B cell (primary cell): Measurements from ENCODE around the gene KRT73. TPM values are rescaled to one million over a fixed set of nuclear protein-coding genes. Genes with fewer than 3 reads are reported as not detected.

ENCODE experiments used
- ATAC-seq: fragments of 200-7000 bp; cut with Tn5 transposase; one replicate; pipeline ENCODE4 v1.10.0; 2021; ENCODE audit warnings: low read depth, mild to moderate bottlenecking, moderate number of reproducible peaks, moderate library complexity
- CTCF ChIA-PET: fragments of 350-600 bp; sonication (Branson Sonifier 250); formaldehyde crosslinking; loops from one replicate; lab custom pipeline; 2021; ENCODE audit warnings: antibody characterized with exemption, inconsistent platforms; lab: Charles Lee
- POLR2A ChIA-PET: fragments of 350-600 bp; sonication (Branson Sonifier 250); formaldehyde crosslinking; loops from one replicate; lab custom pipeline; 2021; ENCODE audit warnings: antibody characterized with exemption; lab: Charles Lee
- DNase-seq: peaks from one replicate; pipeline ENCODE4 v3.0.0; 2013
- H2AFZ ChIP-seq: 2 replicates; pipeline ENCODE4 v1.6.1; 2012; ENCODE audit warnings: mild to moderate bottlenecking, low read depth, low read length; ENCODE audit not compliant: insufficient read depth, poor library complexity, severe bottlenecking
- H3K27ac ChIP-seq, 2 donors: 1 replicate in 1 of 2; 2 replicates in 1 of 2; pipeline ENCODE4 v1.5.1; 2012 to 2013; ENCODE audit warnings: low read length in 2 of 2, mild to moderate bottlenecking in 2 of 2, moderate library complexity in 1 of 2
- H3K27me3 ChIP-seq, 4 experiments: fragments of 200-600 bp in 1 of 4; sonication (generic) in 1 of 4; replicated peaks in 1 of 4; 1 replicate in 2 of 4; 2 replicates in 2 of 4; pipeline versions ENCODE4 v1.6.1 to v1.7.0; 2013 to 2016; ENCODE audit warnings: low read length in 3 of 4, mild to moderate bottlenecking in 2 of 4, mixed read lengths in 1 of 4, moderate library complexity in 1 of 4; ENCODE audit not compliant: insufficient read depth in 4 of 4, control insufficient read depth in 3 of 4; ENCODE audit errors: control extremely low read depth in 1 of 4
- H3K36me3 ChIP-seq, 2 experiments: replicated peaks in 1 of 2; 1 replicate in 1 of 2; 2 replicates in 1 of 2; pipeline versions ENCODE4 v1.6.1 to v1.7.1; 2013; ENCODE audit warnings: low read length in 1 of 2; ENCODE audit not compliant: insufficient read depth in 2 of 2, control insufficient read depth in 1 of 2; ENCODE audit errors: control extremely low read depth in 1 of 2, extremely low read depth in 1 of 2
- H3K4me1 ChIP-seq, 2 donors: fragments of 200-600 bp in 1 of 2; sonication (generic) in 1 of 2; 1 replicate in 1 of 2; 2 replicates in 1 of 2; pipeline versions ENCODE4 v1.5.1 to v1.6.1; 2013 to 2017; ENCODE audit warnings: low read length in 2 of 2; ENCODE audit not compliant: control insufficient read depth in 2 of 2, insufficient read depth in 2 of 2
- H3K4me2 ChIP-seq: replicated peaks from 2 replicates; pipeline ENCODE3; 2012; ENCODE audit warnings: mild to moderate bottlenecking, low read depth, low read length; ENCODE audit not compliant: poor library complexity, severe bottlenecking
- H3K4me3 ChIP-seq, 5 experiments: fragments of 200-600 bp in 1 of 5; sonication (generic) in 1 of 5; 1 replicate in 3 of 5; 2 replicates in 2 of 5; pipeline versions ENCODE4 v1.5.1 to v1.7.0; 2011 to 2016; ENCODE audit warnings: low read length in 4 of 5, mild to moderate bottlenecking in 4 of 5, low read depth in 2 of 5, control low read depth in 1 of 5, moderate library complexity in 1 of 5; ENCODE audit not compliant: insufficient read depth in 1 of 5; ENCODE audit errors: control extremely low read depth in 1 of 5, extremely low read depth in 1 of 5
- H3K79me2 ChIP-seq: fragments of 200-600 bp; sonication (generic); one replicate; pipeline ENCODE4 v1.6.0; 2016; ENCODE audit warnings: low read length; ENCODE audit not compliant: control insufficient read depth, insufficient read depth
- H3K9ac ChIP-seq: fragments of 200-600 bp; sonication (generic); 2 replicates; pipeline ENCODE4 v1.6.1; 2017; ENCODE audit warnings: mild to moderate bottlenecking, low read length, moderate library complexity
- H3K9me3 ChIP-seq, 3 donors: one replicate each; pipeline versions ENCODE4 v1.6.1 to v1.7.1; 2013; ENCODE audit warnings: low read length in 2 of 3; ENCODE audit not compliant: control insufficient read depth in 2 of 3, insufficient read depth in 1 of 3; ENCODE audit errors: control extremely low read depth in 1 of 3
- H4K20me1 ChIP-seq: 2 replicates; pipeline ENCODE4 v1.6.0; 2012; ENCODE audit warnings: mild to moderate bottlenecking, low read length; ENCODE audit not compliant: insufficient read depth, control insufficient read depth, poor library complexity, severe bottlenecking
- H3K27ac Mint-ChIP-seq: one replicate; pipeline ENCODE4 v1.8.0; 2021; ENCODE audit warnings: mixed read lengths
- H3K27me3 Mint-ChIP-seq: one replicate; pipeline ENCODE4 v1.8.0; 2021; ENCODE audit warnings: mixed read lengths
- H3K4me1 Mint-ChIP-seq: one replicate; pipeline ENCODE4 v1.8.0; 2021; ENCODE audit warnings: mixed read lengths
- H3K4me3 Mint-ChIP-seq: one replicate; pipeline ENCODE4 v1.8.0; 2021; ENCODE audit warnings: mixed read lengths
- H3K9me3 Mint-ChIP-seq: one replicate; pipeline ENCODE4 v1.8.0; 2022; ENCODE audit warnings: mixed read lengths; ENCODE audit not compliant: insufficient read depth
- EZH2 ChIP-seq: IDR thresholded peaks from 2 replicates; pipeline ENCODE4 v1.6.1; 2012; ENCODE audit warnings: borderline replicate concordance, low read depth, mild to moderate bottlenecking, moderate library complexity, low read length; ENCODE audit not compliant: insufficient read depth, poor library complexity, severe bottlenecking
- WGBS: methylation state at CpG from one replicate; pipeline ENCODE4 v1.1.5; 2013; ENCODE audit warnings: missing lambda C conversion rate; ENCODE audit not compliant: insufficient coverage; 5-methylcytosine and 5-hydroxymethylcytosine counted together
- intact Hi-C: fragments of 100-400 bp; cut with micrococcal nuclease; formaldehyde crosslinking; loops from one replicate; pipeline ENCODE4 v1.10.0; 2022
- polyA plus RNA-seq: library from polyadenylated mRNA; depleted of rRNA; stranded (reverse); fragments of >200 nt; gene quantifications from 2 replicates; pipeline ENCODE4 v1.2.3, GENCODE V29; 2012
- total RNA-seq, 2 donors: library from RNA; stranded (reverse); fragments of 120-200 nt in 1 of 2; gene quantifications; 1 replicate in 1 of 2; 2 replicates in 1 of 2; pipeline versions ENCODE4 v1.2.3 to v1.2.4, GENCODE V29; 2013 to 2022
- TF ChIP-seq, protein P1 (sequence below): fragments of 200-600 bp; IDR thresholded peaks from one replicate; pipeline ENCODE4 v1.8.0; 2022; ENCODE audit warnings: antibody characterized with exemption, mild to moderate bottlenecking

The KRT73 gene
- total and polyA plus RNA-seq, 2 donors (not counting 1 experiment from before 2014, with no cell fraction given): 0.07 TPM; not detected in 1

DNA sequence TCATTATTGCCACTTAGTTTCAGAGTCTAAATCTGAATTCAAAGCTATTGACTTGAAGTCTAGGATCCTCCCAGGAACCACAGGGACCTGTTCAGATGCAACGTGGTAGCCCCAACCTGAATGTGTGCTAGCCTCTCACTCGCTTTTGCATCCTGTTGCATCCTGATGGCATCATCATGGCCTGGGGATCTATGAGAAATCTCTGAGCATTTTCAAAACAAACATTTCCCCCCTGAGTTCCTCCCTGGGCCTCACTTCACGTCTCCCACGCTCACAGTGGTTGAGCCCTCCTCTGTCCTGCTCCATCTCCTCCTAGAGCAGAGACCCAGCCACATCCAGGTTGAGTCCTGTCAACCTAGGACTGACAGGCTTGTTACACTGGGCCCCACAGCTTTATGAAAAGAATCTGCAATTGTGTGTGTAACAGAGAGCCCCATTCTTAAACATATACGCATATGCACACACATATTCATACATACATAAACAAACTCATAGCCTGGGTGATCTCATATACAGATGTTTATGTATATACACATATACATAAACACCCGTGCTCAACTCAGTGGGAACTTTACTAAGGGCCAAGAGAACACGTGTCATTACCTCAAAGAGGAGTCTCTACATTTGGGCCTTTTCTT is 11.7 kb downstream of the KRT73 start:
- intact Hi-C loops: no loop called here

DNA sequence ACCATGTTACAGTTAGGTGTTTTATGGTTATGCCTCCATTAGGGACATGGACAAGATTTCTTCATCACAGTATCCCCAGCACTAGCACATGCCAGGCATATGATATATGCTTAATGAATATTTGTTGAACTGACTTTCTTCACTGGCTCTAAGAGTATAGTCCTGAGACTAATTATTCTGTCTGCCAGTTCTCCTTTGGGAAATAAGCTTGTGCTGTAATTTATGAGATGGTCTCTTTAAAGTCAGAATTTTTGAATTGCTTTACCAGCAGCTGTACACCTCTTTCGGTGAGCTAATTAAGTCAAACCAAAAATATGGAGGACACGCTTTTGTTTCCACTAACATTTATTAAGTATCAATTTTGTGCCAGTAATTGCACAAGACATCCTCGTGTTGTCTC is 12.3 kb downstream of the KRT73 start:
- Mint-ChIP-seq H3K27me3 (peaks cover 34% of the 10 kb centered on the region), H3K9me3 (no peaks in the 10 kb centered on the region), H3K4me3 (no peak overlapping the region), H3K27ac (no peak overlapping the region), H3K4me1 (no peaks in the 10 kb centered on the region)
- Histone ChIP-seq H4K20me1 (no peaks in the 10 kb centered on the region), H3K9ac (no peak overlapping the region), H3K4me2 (no peak overlapping the region), H3K4me1 (no peaks in the 10 kb centered on the region), H3K27me3 (peaks cover 0 to 12% (median 3%) of the 10 kb centered on the region in 4 experiments), H2AFZ (no peak overlapping the region), H3K36me3 (no peaks in the 10 kb centered on the region), H3K79me2 (no peaks in the 10 kb centered on the region), H3K9me3 (no peaks in the 10 kb centered on the region), H3K4me3 (no peak overlapping the region), H3K27ac (no peak overlapping the region)
- TF ChIP-seq EZH2: no peak
- TF ChIP-seq, protein P1, sequence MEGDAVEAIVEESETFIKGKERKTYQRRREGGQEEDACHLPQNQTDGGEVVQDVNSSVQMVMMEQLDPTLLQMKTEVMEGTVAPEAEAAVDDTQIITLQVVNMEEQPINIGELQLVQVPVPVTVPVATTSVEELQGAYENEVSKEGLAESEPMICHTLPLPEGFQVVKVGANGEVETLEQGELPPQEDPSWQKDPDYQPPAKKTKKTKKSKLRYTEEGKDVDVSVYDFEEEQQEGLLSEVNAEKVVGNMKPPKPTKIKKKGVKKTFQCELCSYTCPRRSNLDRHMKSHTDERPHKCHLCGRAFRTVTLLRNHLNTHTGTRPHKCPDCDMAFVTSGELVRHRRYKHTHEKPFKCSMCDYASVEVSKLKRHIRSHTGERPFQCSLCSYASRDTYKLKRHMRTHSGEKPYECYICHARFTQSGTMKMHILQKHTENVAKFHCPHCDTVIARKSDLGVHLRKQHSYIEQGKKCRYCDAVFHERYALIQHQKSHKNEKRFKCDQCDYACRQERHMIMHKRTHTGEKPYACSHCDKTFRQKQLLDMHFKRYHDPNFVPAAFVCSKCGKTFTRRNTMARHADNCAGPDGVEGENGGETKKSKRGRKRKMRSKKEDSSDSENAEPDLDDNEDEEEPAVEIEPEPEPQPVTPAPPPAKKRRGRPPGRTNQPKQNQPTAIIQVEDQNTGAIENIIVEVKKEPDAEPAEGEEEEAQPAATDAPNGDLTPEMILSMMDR: no peak
- ChIA-PET CTCF (no interaction called here), POLR2A (no interaction called here)
- no peak for DNase-seq
- WGBS: 63% methylated on average over 2 of the region's 3 CpGs
- intact Hi-C loops: no loop called here
- no peak for ATAC-seq

More for the DNA sequence above, 11.7 kb downstream of the KRT73 start:
- Histone ChIP-seq H4K20me1 (no peaks in the 10 kb centered on the region), H3K27ac (no peak overlapping the region), H3K36me3 (no peaks in the 10 kb centered on the region), H3K79me2 (no peaks in the 10 kb centered on the region), H3K9ac (no peak overlapping the region), H3K4me1 (no peaks in the 10 kb centered on the region), H3K9me3 (no peaks in the 10 kb centered on the region), H3K4me3 (no peak overlapping the region), H3K4me2 (no peak overlapping the region), H3K27me3 (peaks cover 0 to 6% (median 2%) of the 10 kb centered on the region in 4 experiments), H2AFZ (no peak overlapping the region)
- H3K9me3 Mint-ChIP-seq: no peaks in the 10 kb centered on the region
- H3K27me3 Mint-ChIP-seq: peaks cover 34% of the 10 kb centered on the region
- H3K4me3 Mint-ChIP-seq: no peak overlapping the region
- 90% methylated on average over 5 of the region's 7 CpGs for WGBS
- ATAC-seq: no peak
- no peak overlapping the region for H3K27ac Mint-ChIP-seq
- H3K4me1 Mint-ChIP-seq: no peaks in the 10 kb centered on the region
- TF ChIP-seq, protein P1: no peak
- no peak for TF ChIP-seq EZH2
- ChIA-PET POLR2A (no interaction called here), CTCF (no interaction called here)
- no peak for DNase-seq
